Raji (cell line): ENCODE measurements around the gene HLA-F.

Experiments
- POLR2A ChIP-seq: IDR thresholded peaks from 2 replicates; pipeline ENCODE4 v1.6.1; 2011; ENCODE audit warnings: low read depth, low read length, control low read depth; ENCODE audit not compliant: insufficient read depth

The HLA-F gene

DNA sequence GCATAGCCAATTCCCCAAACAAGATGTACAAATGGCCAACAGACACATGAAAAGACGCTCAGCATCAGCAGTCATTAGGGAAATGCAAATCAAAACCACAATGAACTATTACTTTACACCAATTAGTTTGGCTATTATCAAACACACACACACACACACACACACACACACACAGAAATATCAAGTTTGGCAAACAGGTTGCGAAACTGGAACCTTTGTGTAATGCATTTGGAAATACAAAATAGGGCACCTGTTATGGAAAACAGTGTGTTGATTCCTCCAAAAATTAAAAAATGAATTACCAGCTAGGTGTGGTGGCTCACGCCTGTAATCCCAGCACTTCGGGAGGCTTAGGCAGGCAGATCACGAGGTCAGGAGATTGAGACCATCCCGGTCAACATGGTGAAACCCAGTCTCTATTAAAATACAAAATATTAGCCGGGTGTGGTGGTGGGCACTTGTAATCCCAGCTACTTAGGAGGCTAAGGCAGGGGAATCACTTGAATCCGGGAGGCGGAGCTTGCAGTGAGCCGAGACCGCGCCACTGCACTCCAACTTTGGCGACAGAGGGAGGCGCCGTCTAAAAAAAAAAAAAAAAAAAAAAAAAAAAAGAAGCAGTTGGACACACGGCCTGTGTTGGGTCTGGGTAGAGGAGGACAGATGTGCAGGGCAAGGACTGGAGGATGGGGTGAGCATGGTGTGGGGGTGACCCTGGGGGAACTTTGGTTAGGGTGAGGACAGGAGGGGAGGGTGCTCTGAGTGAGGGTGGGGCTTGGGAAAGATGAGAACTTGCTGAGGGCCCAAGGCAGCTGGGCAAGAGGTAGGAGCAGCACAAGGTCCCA is 23.8 kb downstream of the HLA-F start:
- TF ChIP-seq POLR2A = no peak

DNA sequence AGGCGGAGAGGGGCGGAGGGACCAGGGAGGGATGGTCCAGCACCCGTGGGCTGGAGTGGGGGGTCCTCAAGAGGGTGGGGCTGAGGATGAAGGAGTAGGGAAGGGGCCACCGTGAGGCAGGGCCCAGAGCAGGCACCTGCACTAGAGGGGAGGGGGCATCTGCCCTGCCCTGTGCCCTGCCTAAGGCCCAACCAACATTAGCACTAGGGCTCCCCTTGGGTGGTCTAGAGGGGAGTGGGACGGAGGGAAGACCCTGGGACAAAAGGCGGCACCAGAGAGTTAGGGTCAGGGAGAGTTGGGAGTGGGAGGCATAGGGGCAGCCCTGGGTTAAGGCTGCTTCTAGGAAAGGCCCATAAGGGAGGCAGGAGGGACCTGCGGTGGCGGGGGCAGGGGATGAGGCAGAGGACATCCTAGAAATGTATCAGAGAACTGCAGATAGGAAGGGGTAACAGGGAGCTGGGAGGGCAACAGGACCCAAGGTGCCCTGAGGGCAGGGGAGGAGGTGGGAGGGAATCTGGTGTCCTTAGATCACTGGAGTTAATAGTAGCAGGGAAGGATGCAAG is 24.5 kb downstream of the HLA-F start:
- TF ChIP-seq POLR2A = no peak

DNA sequence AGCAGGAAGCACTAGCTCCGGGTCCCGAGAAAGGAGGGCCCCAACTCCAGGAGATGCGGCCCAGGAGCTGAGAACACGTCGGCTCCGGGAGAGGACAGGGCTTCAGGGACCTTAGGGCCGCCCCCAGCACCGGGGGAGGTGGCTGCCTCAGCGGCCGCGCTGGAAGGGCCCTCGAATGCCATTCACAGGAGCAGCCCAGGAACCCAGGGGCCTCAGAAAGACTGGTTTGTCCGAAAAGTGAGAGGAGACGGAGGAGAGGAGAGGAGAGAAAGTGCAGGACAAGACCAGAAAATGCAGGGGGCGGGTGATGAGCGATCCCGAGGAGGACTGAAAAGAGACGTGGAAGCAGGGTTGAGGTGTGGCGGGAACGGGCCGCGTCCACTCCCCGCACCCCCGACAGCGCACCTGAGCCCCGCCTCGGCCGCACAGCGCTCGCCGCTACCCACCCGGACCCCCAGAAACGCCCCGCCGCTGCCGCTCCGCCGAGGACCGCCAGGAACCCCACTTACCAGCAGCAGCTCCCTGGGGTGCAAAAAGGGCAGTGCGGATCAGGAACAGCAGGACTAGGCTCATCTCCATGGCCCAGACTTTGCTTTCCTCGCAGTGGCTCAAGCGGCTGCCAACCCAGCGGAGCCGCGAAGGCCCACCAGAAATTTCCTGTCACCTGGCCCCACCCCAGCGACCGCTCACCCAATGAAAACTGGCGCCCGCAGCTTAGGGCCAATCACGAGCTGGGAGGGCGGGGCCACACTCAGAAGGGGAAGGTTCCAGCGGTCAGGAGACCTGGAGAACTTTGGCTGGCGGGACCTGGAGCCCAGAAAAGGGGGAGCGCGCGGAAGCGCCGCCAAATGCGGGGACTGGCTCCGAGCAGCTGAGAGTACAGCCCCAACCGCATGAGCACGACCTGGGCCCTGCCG is 25.4 kb downstream of the HLA-F start:
- peak; percentile 60 for TF ChIP-seq POLR2A

DNA sequence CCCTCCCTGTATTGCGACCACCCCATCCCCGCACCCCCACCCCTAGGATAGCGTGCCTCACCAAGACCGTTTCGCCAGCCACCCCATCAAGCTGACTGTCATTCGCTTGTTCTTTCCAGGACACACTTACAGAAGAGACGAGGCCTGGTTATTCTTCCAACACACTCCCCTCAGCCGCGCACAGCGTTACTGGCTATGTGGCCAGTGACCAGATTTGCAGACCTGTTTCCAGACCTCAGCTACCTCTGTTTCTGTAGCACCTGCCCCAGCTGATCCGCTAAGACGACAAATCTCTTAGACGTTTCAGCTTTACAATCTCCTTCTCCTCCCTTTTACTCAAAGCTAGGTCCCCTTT is 26.1 kb downstream of the HLA-F start:
- TF ChIP-seq POLR2A = no peak

DNA sequence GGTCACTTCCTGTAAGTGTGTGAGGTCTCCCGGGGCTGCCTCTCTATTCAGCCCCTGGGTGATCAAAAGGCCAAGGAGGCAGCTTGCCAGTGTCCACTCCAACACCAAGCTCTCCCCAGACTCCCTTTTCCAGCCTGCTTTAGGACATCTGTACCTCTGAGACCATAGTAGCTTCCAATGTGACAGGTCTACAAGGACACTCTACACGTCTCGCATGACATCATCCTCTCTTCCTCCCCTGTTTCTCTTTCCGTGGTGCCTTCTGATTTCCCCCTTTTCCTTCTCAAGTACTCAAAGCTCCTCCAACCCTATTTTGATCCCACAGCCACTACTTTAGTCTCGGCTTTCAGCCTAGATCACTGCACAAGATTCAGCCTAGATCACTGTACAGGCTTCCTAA is 26.4 kb downstream of the HLA-F start:
- no peak for TF ChIP-seq POLR2A

DNA sequence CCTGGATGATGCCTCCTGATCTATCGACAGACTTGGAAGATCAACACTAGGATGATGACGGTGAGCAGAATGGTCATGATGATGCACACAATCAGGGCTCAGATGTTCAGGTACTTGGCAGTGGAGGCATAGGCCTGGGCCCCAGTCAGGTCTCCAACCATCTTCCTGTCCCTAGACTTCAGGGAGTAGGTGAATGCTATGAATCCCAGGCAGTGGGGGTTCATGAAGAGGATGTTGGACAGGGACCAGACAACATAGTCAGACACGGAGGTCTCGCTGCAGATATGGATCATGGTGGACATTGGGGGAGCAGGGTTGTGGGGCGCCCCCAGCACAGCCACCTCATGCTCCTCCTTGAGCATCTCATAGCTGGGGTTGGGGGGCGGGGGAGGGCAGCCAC is 27.5 kb downstream of the HLA-F start:
- no peak for TF ChIP-seq POLR2A

DNA sequence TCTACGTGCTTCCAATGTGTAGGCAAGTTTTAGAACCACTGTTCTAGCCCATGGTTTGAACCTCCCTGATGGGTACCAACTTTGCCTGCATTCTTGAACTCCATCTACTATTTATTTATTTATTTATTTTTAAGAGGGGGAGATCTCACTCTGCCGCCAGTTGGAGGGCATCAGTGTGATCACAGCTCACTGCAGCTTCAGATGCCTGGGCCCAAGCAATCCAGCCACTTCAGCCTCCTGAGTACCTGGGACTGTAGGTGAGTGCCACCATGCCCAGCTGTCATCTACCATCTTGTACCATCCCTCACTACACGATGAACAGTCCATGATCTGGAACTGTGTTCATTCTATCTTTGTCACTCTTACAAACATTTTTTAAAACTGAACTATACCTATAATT is 28.2 kb downstream of the HLA-F start:
- no peak for TF ChIP-seq POLR2A

DNA sequence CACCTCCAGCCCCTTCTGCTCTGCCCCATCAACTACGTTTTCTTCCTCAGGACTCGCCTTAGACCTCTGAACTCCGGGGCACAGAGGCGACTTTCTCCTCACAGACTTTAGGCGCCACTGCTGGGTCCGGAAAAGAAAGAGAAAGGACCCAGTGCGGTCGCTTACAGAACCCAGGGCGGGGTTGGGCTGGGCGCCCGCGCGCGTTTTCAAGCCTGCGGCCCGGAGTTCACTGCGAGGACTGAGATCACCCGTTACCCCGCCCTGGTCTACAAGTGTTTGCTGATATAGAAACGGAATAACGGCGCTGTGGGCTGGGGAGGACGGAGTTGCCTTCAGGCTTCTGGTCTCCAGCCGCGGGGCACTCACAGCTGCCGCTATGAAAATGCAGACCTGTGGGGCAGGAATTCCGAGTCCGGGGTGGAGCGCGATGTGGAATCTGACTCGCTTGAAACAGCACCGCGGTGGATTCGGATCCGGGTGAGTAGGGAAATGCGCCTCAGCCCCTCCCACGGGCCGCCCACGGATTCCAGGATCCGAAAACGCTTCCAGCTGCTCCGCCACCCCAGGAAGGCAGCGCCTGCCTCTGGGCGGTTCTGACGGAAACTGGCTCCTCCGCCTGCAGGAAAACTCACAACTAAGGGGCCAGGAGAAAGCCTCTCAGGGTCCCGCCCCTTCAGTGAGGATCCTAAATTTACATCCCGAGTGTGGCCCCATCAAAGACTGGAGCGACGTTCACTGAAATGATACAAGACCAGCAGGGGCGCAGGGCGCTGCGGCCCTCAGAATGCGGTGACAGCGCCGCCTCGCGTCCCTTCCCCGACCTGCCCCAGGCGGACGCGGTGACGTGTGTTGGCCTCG is 29.4 kb downstream of the HLA-F start:
- no peak for TF ChIP-seq POLR2A

DNA sequence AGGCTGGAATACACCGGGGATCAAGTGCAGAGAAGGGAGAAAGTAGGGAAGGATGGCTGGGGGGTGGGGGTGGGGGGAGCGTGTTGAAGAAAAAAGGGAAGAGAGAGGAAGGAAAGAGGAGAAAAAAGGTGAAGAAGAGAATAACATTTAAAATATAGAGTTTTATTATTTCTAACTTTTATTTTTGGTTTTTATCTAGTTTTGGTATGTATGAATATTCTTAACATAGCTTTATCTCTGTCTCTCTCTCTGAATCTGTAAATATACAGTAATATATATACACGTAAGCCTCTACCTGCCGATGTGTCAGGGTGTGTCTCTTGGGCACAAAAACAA is 30.0 kb downstream of the HLA-F start:
- no peak for TF ChIP-seq POLR2A

DNA sequence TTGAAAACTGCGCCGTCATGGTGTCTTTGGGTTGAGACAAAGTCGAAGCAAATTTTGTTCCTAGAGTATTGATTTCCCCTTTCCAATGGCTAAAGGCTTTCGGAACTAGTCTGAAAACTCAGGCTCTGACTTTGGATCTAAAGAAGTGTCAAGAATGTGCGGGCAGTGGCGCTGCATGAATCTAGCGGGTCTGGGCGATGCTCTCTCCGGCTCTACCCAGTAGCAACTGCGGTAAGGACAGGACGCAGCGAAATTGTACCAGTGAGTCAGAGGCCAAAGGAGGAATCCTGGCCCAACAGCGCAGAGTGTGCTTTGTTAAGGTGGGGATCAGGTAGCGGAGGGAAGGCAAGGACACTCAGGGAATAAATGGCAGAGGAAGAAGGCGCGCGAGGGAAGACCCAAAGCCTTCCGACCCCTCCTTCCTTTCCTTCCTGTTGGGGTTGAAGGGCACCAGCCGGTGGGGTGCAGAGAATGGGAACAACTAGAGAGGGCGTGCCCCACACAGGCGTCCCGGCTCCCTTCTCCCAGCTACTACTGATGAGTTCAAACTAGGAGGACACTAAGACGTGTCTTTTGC is 32.1 kb downstream of the HLA-F start:
- no peak for TF ChIP-seq POLR2A

DNA sequence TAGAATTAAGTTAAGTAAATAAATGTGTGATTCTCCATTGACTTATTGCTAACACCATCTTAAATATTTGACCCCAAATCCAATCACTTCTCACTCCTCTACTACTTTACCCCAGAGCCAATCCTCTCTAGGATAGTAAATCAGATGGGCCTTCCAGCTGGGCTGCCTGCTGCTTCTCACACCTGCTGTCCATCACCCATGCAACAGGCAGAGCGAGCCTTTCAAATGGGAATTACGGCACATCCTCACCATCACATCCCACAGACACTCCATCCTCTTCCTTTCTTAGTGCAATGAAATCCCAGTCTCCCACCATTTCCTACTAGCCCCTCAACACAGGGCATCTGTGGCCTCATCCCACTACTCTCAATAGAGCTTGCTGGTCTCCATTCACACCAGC is 34.0 kb downstream of the HLA-F start:
- TF ChIP-seq POLR2A = no peak

DNA sequence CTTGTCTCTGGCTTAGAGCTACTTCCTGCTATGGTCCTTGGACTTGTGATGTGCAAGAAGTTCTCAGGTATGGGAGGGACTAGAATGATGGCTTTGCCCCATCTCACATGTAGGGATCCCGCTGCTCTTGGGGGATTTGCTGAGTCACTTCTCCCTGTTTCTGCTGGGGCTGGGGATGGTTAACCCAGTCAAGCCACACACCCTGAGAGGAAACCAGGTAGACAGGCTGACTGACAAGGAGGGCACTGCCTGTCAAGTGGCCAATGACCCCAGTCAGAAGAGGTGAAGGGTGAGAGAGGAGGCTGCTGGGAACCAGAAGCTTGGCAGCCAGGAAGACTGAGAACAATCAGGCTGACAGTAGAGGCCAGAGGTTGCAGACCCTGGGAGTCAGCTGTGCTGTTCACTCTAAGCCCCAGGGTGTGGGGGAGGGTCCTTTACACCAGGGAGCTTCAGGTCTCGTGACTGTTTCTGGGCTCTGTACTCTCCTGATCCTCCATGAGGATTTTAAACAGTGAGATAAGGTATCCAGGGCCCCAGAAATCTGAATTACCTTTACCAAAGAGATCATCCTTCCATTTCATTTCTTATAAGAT is 34.6 kb downstream of the HLA-F start:
- TF ChIP-seq POLR2A = no peak

DNA sequence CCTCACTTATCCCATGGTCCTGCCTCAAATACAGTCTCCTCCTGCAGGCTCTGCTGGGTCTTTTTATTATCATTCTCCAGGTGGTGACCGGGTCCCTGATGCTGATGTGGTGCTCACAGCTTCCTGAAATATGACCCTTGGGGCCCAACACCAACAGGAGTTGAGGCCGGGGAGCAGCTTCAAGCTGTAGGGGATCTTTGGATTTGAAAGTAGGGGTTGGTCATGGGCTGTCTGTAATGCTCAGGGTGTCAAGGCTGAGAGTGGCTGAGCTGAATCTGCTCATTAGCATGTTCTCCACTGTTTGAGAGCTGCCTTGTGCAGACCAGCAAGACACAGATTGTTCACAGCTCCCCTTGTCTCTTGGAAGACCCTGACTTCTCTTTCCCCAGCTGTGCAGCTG is 35.5 kb downstream of the HLA-F start:
- no peak for TF ChIP-seq POLR2A

DNA sequence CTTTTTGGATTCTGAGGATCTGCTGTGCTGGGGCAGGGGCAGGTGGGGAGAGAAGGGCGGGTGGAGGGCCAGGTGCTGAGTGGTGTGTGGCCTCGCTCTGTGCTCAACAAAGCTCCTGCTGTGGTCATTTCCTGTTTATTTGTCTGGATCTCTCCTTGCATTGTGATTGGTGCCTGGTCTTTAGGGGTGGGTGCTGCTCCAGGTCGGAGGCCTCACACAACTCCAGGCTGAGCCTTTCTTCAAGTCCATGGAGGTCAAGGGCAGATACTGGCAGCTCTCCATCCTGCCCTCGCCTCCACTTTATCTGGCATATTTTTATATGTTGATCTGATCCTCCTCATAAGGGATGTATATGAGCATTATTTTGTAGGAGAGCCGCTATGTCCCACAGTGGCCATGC is 36.2 kb downstream of the HLA-F start:
- no peak for TF ChIP-seq POLR2A
